T follicular helper cell (primary cell): ENCODE data around the gene CD69.
"Not testable (repeated sequence)": the region's sequence is repeated elsewhere in the genome, so short reads cannot be mapped to it uniquely, and the experiment has no call there.

Experiments
- DNase-seq: peaks from one replicate; pipeline ENCODE4 v3.0.0-alpha.2; 2020; ENCODE audit warnings: low read depth

CD69 gene

DNA sequence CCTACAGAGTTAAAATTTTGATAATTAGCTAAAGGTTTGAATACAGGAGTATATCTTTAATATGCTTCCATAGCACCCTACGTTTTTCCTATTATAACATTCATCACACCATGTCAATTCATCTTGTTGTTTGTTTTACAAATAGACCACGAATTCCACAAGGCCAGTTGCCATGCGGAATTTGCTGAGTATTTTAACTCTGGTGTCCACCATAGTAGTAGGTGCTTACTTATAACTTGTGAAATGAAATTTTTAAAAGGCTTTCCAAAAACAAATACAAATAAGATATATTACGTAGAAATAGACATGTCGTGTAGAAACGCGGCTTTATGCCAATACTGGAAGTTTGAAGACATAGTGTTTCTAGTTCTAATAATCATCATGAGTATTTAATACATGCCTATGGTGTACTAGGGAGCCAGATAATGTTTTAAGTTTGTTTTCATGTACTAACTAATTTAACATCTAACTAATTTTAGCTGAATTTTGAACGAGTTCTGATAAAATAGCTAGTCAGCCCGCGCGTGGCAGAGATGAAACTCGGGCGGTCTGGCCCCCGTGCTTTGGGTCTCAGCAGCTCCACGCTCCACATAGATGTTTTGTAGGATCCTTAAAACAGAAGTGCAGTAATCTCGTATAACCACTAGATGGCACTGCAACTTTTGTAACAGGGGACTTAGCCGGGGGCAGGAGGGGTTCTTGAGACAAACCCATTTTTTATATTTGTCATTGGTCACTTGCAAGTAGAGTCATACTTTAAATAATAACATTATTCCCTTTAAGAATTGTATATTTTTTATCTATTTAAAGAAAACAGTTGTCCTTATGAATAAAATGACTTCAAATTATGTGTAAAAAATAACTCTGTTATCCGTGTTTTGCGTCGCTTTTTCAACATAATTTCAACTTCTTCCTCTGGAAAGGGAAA lies 10.2 kb downstream of the CD69 start:
- no peak for DNase-seq

DNA sequence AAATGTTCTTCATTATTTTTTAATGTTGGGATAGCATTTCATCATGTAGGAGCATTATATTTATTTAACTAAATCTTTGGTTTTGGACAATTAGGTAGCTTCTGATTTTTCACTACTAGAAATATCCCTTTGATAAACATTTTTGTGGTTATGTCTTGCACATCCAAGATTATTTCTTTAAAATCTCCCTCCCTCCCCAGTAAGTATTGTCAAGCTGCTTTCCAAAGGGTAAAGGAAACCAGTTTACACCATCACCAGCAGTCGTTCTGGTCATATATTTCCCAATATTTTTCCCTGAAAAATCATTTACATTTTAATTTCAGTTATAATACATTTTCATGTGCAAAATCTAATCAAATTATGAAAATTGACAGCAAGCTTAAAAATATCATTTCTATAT lies 11.1 kb downstream of the CD69 start:
- no peak for DNase-seq

DNA sequence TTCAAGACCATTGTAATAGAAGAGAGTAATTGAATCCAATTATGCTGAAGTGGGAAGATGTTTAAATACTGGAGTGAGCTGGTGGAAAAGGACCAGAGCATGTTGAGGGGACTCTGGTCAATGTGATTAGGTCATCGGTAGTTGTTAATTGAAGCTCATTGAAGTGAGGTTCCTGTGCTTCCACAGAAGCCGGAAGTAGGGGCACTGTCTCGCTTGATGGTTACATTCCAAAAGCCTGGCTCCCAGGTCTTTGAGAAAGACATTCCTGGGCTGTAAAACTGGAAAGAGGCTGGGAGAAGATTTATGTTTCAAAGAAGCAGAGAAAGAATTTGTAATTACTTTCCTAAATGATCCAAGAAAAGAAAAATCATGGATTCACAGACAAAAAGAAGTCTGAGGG lies 15.5 kb downstream of the CD69 start:
- no peak for DNase-seq

DNA sequence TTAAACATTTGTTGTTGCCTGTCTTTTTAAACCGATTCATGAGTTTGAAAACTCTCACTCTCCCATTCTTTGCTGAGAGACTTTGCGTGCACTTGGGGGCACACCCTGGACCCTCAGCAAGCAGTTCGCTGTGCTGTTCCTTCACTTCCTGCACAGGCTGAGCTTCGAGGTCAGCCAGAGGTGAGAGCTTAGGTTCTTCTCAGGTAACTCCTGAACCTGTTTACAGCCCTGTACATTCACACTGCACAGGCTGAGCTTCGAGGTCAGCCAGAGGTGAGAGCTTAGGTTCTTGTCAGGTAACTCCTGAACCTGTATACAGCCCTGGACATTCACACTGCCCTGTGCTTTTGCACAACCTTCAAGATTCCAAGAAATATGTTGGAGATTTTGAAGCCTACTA lies 18.0 kb downstream of the CD69 start:
- no peak for DNase-seq

DNA sequence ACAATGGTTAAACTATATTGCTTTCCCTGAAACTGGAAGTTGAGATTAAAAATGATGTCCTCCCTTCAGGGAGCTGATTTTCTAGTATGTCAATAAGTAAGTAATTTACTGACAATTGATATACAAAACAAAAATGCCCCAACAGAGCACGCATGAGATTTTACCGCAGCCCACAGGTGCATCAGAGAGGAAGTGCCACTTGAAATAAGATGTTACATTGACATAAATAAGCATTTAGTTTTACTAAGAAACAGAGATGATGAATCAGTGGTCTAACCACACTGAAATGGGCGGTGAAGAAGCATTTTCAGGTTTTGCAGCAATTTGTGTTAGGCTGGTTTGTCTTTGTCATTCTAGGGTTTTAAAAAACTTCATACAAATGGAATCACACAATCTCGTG lies 19.0 kb downstream of the CD69 start:
- DNase-seq, result peak; percentile 74

DNA sequence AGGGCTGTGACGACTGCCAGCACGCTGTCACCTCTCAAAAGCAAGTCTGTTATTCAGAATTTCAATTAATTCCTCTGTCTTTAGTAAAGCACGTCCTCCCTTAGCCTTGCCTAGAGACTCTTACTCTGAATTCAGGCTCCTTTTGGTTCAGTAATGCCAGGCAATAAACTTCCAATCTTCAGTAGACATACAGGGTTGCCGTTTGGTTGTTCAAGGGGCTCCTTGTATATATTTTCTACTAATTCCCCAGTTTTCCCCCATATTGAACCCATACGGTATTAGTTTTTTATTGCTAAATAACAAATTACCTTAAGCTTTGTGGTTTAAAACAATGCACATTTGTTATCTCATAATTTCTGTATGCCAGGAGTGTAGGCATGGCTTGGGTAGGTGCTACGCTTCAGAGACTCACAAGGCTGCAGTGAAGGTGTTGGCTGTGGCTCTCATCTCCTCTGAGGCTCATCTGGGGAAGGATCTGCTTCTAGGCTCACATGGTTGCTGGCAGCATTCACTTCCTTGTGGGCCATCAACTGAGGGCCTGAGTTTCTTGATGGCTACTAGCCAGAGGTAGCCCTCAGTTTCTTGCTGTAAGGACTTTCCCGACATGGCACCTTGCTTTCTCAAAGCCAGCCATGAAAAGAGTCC lies 20.5 kb downstream of the CD69 start:
- DNase-seq, result no peak

DNA sequence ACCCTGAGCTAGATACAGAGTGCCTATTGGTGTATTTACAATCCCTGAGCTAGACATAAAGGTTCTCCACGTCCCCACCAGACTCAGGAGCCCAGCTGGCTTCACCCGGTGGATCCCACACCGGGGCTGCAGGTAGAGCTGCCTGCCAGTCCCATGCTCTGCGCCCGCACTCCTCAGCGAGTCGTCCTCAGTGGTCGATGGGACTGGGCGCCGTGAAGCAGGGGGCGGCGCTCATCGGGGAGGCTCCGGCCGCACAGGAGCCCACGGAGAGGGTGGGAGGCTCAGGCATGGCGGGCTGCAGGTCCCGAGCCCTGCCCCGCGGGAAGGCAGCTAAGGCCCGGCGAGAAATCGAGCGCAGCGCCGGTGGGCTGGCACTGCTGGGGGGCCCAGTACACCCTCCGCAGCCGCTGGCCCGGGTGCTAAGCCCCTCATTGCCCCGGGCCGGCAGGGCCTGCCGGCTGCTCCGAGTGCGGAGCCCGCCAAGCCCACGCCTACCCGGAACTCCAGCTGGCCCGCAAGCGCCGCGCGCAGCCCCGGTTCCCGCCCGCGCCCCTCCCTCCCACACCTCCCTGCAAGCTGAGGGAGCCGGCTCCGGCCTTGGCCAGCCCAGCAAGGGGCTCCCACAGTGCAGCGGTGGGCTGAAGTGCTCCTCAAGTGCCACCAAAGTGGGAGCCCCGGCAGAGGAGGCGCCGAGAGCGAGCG lies 21.1 kb downstream of the CD69 start:
- not testable (repeated sequence) for DNase-seq

DNA sequence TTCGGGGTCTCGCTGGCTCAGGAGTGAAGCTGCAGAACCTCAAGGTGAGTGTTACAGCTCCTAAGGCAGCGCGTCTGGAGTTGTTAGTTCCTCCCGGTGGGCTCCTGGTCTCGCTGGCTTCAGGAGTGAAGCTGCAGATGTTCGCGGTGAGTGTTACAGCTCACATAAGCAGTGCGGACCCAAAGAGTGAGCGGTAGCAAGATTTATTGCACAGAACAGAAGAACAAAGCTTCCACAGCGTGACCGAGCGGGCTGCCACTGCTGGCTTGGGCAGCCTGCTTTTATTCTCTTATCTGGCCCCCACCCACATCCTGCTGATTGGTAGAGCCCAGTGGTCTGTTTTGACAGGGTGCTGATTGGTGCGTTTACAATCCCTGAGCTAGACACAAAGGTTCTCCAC lies 21.8 kb downstream of the CD69 start:
- DNase-seq, result not testable (repeated sequence)

DNA sequence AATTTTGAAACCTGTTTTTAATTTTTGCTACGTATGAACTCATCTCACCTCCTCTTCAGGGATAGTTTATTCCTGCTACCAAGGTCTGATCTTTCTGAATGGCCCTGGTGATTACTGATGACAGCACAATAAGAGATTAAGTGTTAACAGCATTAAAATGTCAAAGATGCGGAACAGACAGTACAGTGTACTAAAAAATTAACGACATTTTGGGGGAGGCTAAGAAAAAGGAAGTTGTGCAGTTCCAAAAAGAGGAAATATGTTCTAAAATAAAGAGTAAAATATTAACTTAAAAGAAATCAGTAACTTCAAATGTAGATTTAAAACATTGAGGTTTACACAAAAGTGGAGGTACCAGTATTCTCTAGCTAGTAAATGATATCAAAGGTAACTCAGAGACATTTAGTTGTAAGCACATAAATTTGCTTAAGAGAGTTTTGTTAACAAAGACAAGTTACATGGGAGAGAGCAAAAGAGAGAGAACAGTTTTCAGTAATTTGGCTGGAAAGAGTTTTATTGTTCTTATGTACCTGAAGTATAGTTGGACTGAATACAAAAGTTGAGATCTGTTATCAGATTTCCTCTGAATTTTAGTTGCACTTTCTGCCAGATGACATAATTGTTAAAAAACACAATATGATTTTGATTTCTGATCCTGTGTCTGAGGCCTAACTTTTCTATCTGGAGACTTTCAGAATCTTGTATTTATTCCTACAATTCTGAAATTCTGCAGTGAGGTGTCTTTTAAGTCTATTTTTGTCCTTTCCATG lies 23.6 kb downstream of the CD69 start:
- DNase-seq, result no peak

DNA sequence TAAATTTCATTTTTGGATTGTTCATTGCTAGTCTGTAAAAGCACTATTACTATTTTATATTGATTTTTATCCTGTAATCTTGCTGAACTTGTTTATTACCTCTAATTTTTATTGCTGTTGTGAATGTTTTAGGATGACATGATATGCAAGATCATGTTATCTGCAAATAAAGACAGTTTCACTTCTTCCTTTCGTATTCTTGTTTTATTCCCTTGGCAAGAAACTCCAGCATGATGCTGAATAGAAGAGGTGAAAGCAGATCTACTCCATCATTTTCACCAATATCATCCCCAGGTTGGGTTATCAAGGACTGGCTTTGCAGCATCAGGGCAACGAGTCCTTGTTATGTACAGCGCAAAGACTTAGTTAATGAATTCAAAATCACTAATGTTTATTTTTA lies 25.1 kb downstream of the CD69 start:
- DNase-seq, result no peak

DNA sequence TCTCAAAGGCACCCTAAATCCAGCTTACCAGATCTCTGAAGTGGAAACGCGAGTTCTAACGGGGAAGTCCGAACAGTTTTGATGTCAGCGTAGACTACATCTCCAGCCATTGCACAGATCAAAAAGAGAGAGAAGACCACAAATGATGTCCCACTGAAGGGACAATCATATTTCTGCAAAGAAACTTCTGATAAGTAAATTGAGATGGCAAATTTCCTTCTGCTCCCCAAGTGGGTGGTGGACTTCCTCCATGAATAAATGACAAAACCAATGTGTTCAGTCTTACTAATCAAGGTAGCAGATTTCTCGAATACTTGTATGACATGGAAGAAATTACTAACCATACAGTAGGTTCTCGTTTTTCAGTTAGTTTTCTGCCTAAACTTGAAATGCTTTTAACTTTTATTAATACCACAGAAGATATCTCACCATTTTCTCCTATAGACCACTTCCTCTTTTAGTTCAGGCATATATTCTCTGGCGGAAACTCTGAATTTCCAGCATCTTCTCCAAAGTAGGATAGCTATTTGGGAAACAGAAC lies 27.7 kb downstream of the CD69 start, which contains the start of gene CLECL1:
Gene CLECL1 (minus strand): TSS at position 177 of the 541 bp plus-strand sequence.
- no peak for DNase-seq

DNA sequence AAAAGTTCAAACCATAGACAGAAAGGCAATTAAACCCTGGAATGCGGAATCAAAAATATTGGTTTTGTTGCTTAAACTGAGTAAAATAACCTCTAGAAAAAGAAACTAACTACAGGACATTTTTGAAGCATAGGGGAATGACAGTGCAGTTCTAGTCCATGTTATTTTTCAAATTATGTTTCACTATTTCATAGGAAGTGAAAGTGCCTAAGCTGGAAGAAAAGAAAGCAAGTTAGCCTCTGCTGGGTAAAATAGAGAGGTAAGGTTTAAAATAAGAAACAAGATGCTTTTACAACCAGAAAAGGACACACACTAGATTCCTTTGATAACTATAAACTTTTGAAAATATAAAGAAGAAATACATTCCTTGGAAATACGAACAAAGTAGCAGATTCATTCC lies 28.9 kb downstream of the CD69 start:
- no peak for DNase-seq

DNA sequence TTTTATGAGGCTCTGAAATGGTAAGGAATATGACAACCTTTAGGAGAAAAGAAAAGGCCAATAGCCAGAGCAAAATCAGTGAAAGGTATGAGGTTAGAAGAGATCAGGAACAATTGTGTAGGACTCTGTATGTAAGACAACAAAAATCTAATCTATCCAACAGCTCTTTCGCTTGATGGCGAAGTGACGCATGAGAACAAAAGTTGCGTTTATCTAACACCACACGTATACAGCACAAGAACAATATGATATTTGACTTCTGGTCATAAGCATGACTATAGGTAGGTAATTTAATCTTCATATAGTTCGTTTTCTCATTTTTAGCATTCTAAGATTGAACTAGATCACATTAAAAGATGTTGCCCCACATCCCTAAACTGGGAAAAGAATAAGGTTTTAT lies 29.3 kb downstream of the CD69 start:
- DNase-seq, result no peak

DNA sequence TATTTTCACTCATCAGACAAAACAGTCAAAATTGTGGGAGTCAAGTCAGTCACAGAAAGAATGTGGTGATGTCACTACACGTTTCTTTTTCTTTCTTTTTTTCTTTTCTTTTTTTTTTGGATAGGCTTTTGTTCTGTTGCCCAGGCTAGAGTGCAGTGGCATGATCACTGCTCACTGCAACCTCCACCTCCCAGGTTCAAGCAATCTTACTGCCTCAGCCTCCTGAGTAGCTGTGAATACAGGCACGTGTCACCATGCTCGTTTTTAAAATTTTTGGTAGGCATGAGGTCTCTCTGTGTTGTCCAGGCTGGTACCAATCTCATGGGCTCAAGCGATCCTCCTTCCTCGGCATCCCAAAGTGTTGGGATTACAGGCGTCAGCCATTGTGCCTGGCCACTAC lies 30.1 kb downstream of the CD69 start:
- no peak for DNase-seq

DNA sequence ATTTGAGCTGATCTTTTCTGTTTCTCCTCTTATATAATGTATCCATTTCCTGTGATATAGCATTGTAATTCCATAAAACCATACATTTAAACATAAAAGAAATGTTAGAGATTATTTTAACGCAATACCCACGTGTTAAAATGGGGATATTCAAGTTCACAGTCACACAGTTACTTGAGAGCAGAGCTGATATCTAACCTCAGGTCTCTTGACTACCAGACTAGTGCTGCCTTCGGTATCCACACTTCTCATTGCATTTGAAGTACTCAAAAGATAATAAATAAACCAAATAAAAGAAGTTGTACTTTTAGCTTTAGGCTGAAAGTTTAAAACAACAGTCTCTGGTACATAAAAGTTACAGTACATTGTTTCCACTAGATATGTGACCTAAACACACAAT lies 30.7 kb downstream of the CD69 start:
- no peak for DNase-seq

DNA sequence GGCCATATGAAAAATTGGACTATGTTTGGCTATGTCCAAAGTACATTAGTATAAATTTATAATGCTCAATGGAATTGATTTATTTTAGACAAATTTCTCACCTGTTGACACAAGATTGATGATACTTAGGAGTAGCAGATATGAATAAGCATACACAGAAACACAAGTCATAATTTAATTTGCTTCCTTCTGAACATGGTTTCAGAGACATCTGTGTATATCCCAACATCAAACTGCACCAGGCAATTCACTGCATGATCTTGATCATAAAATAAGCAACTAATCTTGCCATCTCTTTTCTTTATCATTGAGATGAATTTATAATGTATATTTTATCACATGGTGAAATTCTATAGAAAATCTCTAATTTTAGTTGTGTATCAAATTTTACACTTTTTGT lies 31.6 kb downstream of the CD69 start:
- no peak for DNase-seq

DNA sequence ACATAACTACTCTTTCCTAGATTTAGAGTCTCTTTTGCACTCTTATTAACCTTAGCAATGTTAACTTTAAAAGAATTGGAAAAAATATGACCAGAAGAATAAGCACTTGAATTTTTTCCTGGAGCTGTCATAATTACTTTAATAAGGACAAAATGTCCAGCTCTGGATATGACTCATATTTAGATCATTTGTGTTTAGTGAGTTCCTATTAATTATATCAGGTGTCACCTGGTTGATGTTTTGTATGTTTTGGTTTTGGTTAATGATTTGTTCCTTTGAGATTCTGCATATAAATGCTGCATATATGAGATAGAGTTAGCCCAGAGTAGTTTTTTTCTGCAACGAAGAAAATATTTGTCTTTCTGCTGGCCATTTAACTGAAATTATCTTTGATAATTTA lies 32.9 kb downstream of the CD69 start:
- DNase-seq, result no peak

DNA sequence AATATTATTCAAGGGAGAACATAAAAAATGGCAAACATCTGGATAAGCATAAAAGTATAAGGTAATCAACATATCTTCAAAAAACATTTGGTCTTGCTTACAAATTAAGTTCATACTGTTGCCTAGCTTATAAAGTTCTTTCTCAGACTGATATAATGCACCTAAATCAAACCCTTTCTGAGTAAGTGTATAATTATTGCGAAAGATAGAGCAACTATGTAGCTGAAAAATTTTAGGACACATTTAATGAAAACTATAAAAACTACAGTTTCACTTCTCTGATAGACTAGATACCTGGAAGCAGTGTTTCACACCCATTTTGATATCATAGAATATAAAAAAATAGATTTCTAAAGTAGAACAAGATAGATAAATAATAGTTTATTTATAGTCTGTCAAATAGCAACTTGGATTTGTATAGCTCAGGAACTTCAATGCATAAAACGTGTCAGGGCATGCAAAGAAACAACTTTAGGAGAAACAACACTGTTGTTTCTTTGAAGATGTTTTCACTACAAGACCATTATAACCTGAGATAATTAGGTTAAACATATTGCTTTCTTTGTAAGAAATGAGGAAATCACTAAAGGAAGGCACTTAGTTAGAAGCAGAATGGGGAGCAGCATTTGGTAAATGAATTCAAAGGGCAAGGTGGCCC lies 35.4 kb downstream of the CD69 start:
- DNase-seq, result no peak

DNA sequence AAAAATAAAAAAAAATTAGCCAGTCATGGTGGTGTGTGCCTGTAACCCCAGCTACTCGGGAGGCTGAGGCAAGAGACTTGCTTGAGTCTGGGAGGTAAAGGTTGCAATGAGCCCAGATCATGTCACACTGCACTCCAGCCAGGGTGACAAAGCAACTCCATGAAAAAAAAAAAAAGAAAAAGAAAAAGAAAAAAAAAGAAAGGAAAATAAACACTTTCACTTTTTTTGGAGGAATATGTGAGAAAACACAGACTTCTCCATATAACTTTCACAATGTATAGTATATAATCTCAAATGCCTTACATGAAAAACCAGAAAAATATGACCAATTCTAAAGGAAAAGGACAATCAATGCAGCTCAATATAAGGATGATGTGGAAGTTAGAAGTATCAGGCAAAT lies 36.7 kb downstream of the CD69 start:
- no peak for DNase-seq

DNA sequence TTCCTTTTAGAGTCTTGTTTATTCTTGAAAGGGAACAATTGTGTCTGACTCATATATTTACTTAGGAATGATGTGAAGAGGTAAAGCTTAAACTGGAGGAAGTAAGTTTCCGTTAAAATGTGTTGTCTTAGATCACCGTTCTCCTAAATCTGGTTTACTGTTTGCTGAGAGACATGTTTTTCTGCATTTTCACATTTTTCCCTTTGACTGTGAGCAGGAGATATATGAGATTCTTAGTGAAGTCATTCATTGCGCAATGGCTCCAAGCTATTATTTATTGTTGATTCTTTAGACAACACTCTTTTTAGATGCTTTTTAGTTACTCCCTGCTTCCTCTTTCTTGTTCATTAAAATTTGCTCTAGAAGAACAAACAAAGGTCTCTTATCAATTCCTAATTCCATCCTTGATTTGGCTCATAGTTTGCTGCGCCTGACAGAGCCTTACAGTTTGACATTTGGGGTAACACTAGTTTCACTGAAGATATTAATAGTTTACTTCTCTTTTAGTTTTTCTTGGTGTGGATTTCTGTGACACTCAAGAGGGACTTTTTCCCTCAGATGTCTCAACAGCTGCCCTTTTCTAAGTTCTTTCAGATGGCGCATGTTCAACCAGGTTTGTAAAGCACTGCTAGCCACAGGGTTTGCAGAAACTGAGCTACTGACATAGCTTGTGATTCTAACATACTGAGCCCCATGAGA lies 39.2 kb downstream of the CD69 start:
- DNase-seq, result no peak

DNA sequence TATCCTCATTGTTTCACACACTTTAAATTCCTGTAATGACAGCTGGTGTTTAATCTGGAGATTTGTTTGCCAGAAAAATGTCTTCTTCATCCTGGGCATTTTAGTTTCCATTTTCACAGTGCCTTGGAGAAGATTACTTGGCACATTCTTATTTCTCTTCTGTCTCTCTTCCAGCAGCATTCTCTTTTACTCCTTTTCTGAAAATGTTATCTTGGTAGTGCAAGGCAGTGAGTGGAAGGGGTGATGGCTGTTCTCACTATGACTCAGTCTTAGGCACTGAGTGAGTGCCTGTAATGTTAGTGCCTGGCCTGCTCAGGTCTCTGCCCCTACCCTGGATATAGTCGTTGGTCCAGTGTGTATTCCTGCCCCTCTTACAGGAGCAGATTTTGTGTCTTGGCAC lies 40.9 kb downstream of the CD69 start:
- DNase-seq, result no peak
